ENCODE data around the gene TM2D1. TPM values are rescaled to one million over a fixed set of nuclear protein-coding genes. Genes with fewer than 3 reads are reported as not detected.

TM2D1 gene
- total RNA-seq, 6 donors from 2014 or later, result 26.3 to 86.6 (median 49.2) TPM

- no peak for TF ChIP-seq CTCF (IDR thresholded peaks at IDR 0.05)
- TF ChIP-seq POLR2AphosphoS5 (IDR thresholded peaks at IDR 0.05), result no peak
- TF ChIP-seq POLR2A (IDR thresholded peaks at IDR 0.05), result no peak
- no peak for TF ChIP-seq EP300 (IDR thresholded peaks at IDR 0.05)
- ATAC-seq (ENCODE audit: low FRiP score in 2 of 2), result no peak
- H3K27me3 ChIP-seq, result no peaks in the 10 kb centered on the region
- H3K9me3 ChIP-seq, result no peaks in the 10 kb centered on the region
- H3K27ac ChIP-seq, result no peak overlapping the region
- H3K36me3 ChIP-seq, result no peaks in the 10 kb centered on the region
- H3K4me3 ChIP-seq, result no peak overlapping the region
- 58 to 59% methylated on average over 5 of the region's 5 CpGs for WGBS, 2 donors
- peaks cover 0 to 13% (median 3%) of the 10 kb centered on the region in 4 donors for H3K4me1 ChIP-seq
- no peak for DNase-seq
These were observed 82.3 kb downstream of the TM2D1 start for GRCh38 chr1:61642475-61643232.

GRCh38 chr1:61641578-61642336 is 83.2 kb downstream of the TM2D1 start:
- H3K4me1 ChIP-seq, result peaks cover 0 to 13% (median 3%) of the 10 kb centered on the region in 4 donors
- TF ChIP-seq POLR2A (IDR thresholded peaks at IDR 0.05), result no peak
- peak in 5 of 6 experiments; percentile 41 to 66 (median 48) for TF ChIP-seq CTCF (IDR thresholded peaks at IDR 0.05)
- DNase-seq, result peak; percentile 79 to 91
- no peaks in the 10 kb centered on the region for H3K27me3 ChIP-seq
- no peaks in the 10 kb centered on the region for H3K36me3 ChIP-seq
- H3K9me3 ChIP-seq, result no peaks in the 10 kb centered on the region
- ATAC-seq (ENCODE audit: low FRiP score in 2 of 2), result peak; percentile 84 to 94
- peak overlapping the region; percentile 43 to 76 (median 61) for H3K27ac ChIP-seq
- 20 to 21% methylated on average over 22 to 23 of the region's 23 CpGs for WGBS, 2 donors
- H3K4me3 ChIP-seq, result peak overlapping the region in 3 of 4 donors; percentile 4 to 36 (median 21)

GRCh38 chr1:61640531-61641530 is 84.1 kb downstream of the TM2D1 start:
- ATAC-seq (ENCODE audit: low FRiP score in 2 of 2), result peak; percentile 38 to 45
- Histone ChIP-seq H3K4me3 (peak overlapping the region in 3 of 4 donors; percentile 4 to 36 (median 21)), H3K27ac (peak overlapping the region; percentile 43 to 76 (median 61))

GRCh38 chr1:61639608-61640336 is 85.2 kb downstream of the TM2D1 start:
- ATAC-seq (ENCODE audit: low FRiP score in 2 of 2) (no peak), DNase-seq (no peak)
- WGBS, 2 donors, result 93 to 94% methylated on average over 11 of the region's 11 CpGs
- Histone ChIP-seq H3K9me3 (no peaks in the 10 kb centered on the region), H3K4me1 (peaks cover 0 to 13% (median 3%) of the 10 kb centered on the region in 4 donors), H3K4me3 (no peak overlapping the region), H3K27me3 (no peaks in the 10 kb centered on the region), H3K27ac (peak overlapping the region in 2 of 4 donors; percentile 58 to 75), H3K36me3 (no peaks in the 10 kb centered on the region)
- no peak for TF ChIP-seq EP300 (IDR thresholded peaks at IDR 0.05)
- no peak for TF ChIP-seq CTCF (IDR thresholded peaks at IDR 0.05)
- no peak for TF ChIP-seq POLR2AphosphoS5 (IDR thresholded peaks at IDR 0.05)
- TF ChIP-seq POLR2A (IDR thresholded peaks at IDR 0.05), result no peak

More at GRCh38 chr1:61640531-61641530, 84.1 kb downstream of the TM2D1 start:
- no peak for TF ChIP-seq EP300 (IDR thresholded peaks at IDR 0.05)
- no peak for TF ChIP-seq POLR2A (IDR thresholded peaks at IDR 0.05)
- Histone ChIP-seq H3K36me3 (no peaks in the 10 kb centered on the region), H3K9me3 (no peaks in the 10 kb centered on the region), H3K4me1 (peaks cover 0 to 13% (median 3%) of the 10 kb centered on the region in 4 donors), H3K27me3 (no peaks in the 10 kb centered on the region)
- WGBS, 2 donors, result 65 to 68% methylated on average over 22 of the region's 22 CpGs
- DNase-seq, result no peak

Measured in upper lobe of left lung (tissue), 6 donors.